Ectodermal cell (in vitro differentiated cells): Measurements from ENCODE around the gene GRID1.

ENCODE experiments used
- H3K27ac ChIP-seq: 2 replicates; pipeline ENCODE4 v1.7.0; 2013; ENCODE audit warnings: mild to moderate bottlenecking, low read depth, low read length; ENCODE audit not compliant: insufficient read depth, poor library complexity, severe bottlenecking
- H3K27me3 ChIP-seq: 2 replicates; pipeline ENCODE4 v1.7.0; 2013; ENCODE audit warnings: mild to moderate bottlenecking, low read length; ENCODE audit not compliant: insufficient read depth, control insufficient read depth, poor library complexity, severe bottlenecking
- H3K36me3 ChIP-seq: one replicate; pipeline ENCODE4 v1.7.0; 2013; ENCODE audit warnings: low read length; ENCODE audit not compliant: control insufficient read depth, insufficient read depth
- H3K4me1 ChIP-seq: one replicate; pipeline ENCODE4 v1.7.0; 2013; ENCODE audit warnings: low read length; ENCODE audit not compliant: control insufficient read depth, insufficient read depth
- H3K4me3 ChIP-seq: 2 replicates; pipeline ENCODE4 v1.7.0; 2013; ENCODE audit warnings: low read depth, low read length, control low read depth; ENCODE audit not compliant: insufficient read depth
- H3K9me3 ChIP-seq: 2 replicates; pipeline ENCODE4 v1.7.0; 2013; ENCODE audit warnings: mild to moderate bottlenecking, low read length, moderate library complexity; ENCODE audit not compliant: control insufficient read depth
- WGBS, 2 experiments: methylation state at CpG; one replicate each; pipeline ENCODE4 v1.1.7; 2013; ENCODE audit warnings: missing lambda C conversion rate in 2 of 2; 5-methylcytosine and 5-hydroxymethylcytosine counted together

The GRID1 gene

DNA sequence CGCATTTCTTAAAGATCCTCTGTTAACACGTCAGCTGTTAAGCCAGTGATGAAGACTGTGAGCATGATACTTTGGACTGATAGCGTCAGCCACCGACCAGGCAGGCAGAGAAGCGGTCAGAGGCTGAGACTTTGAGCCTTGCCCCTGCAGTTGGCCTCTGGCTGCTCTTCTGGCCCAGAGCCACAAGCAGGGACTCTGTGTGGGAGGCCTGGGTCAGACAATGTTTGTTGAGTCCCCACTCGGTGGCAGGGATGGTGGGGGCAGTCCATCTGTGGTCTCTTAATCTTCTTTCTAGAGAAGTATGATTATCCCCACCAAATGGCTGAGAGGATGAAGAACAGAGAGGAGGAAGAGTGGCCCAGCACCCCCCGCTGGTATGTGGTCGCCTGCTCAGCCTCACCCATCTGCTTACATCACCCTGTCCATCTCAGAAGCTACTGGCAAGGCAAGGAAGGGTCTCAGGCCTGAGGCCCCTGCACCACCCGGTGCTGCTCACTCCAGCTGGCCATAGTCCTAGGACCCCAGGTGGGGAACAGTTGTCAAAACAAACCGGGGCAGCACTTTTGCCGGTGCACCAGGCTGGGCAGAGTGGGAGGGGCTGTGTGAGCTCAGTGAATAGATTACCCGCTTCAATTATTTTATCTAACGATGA is 202.9 kb downstream of the GRID1 start:
- Histone ChIP-seq H3K4me1 (no peaks in the 10 kb centered on the region), H3K27me3 (no peaks in the 10 kb centered on the region), H3K36me3 (no peaks in the 10 kb centered on the region), H3K9me3 (no peaks in the 10 kb centered on the region), H3K27ac (no peak overlapping the region), H3K4me3 (no peak overlapping the region)
- WGBS, 2 experiments: 90 to 92% methylated on average over 13 of the region's 13 CpGs

GRCh38 chr10:86162696-86163400 is 203.7 kb downstream of the GRID1 start:
- H3K9me3 ChIP-seq: no peaks in the 10 kb centered on the region
- WGBS, 2 experiments: 96% methylated on average over 5 of the region's 5 CpGs
- H3K27ac ChIP-seq: no peak overlapping the region
- H3K27me3 ChIP-seq: no peaks in the 10 kb centered on the region
- H3K4me3 ChIP-seq: no peak overlapping the region
- H3K36me3 ChIP-seq: no peaks in the 10 kb centered on the region
- H3K4me1 ChIP-seq: no peaks in the 10 kb centered on the region

- H3K4me1 ChIP-seq: no peaks in the 10 kb centered on the region
- no peak overlapping the region for H3K27ac ChIP-seq
- H3K9me3 ChIP-seq: no peaks in the 10 kb centered on the region
- no peaks in the 10 kb centered on the region for H3K27me3 ChIP-seq
- no peak overlapping the region for H3K4me3 ChIP-seq
- H3K36me3 ChIP-seq: no peaks in the 10 kb centered on the region
- WGBS, 2 experiments: 82 to 96% methylated on average over 2 of the region's 2 CpGs
Measured at GRCh38 chr10:86162036-86162435, 204.6 kb downstream of the GRID1 start.

DNA sequence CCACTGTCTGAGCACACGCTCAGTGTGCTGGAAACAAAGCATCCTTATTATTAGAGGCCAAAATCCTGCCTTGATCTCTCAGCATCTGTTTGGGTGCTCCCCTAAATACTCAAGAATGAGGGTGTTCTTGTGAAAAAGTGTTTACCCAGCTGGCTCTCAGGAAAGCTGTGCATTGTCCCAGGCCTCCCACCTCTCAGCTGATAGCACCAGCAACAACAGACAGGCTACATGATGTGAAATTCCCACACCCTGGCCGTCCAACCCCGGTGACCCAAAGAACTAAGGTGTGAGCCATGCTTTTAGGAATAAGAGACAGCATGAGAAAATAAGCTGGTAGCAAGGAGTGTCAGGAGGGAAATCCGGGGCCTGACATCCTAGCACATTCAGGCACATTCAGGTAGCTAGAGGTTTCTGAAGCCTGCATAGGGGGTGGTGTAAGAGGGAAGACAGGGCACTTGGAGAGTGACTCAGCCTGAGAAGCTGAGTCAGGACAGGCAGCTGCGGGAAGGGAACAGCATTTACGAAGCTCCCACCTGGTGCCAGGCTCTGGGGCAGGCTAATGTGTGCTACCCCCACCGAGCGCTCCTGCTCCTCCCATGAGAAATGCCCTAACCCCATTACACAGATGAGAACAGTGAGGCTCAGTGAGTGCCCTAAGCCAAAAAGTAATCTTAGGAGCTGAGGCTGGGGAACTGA is 205.6 kb downstream of the GRID1 start:
- Histone ChIP-seq H3K9me3 (no peaks in the 10 kb centered on the region), H3K27me3 (no peaks in the 10 kb centered on the region), H3K36me3 (no peaks in the 10 kb centered on the region), H3K4me3 (no peak overlapping the region), H3K27ac (no peak overlapping the region), H3K4me1 (no peaks in the 10 kb centered on the region)
- 88 to 94% methylated on average over 8 of the region's 8 CpGs for WGBS, 2 experiments

GRCh38 chr10:86159797-86160196 is 206.8 kb downstream of the GRID1 start:
- no peak overlapping the region for H3K4me3 ChIP-seq
- WGBS, 2 experiments: 84 to 87% methylated on average over 3 of the region's 3 CpGs
- H3K27me3 ChIP-seq: no peaks in the 10 kb centered on the region

DNA sequence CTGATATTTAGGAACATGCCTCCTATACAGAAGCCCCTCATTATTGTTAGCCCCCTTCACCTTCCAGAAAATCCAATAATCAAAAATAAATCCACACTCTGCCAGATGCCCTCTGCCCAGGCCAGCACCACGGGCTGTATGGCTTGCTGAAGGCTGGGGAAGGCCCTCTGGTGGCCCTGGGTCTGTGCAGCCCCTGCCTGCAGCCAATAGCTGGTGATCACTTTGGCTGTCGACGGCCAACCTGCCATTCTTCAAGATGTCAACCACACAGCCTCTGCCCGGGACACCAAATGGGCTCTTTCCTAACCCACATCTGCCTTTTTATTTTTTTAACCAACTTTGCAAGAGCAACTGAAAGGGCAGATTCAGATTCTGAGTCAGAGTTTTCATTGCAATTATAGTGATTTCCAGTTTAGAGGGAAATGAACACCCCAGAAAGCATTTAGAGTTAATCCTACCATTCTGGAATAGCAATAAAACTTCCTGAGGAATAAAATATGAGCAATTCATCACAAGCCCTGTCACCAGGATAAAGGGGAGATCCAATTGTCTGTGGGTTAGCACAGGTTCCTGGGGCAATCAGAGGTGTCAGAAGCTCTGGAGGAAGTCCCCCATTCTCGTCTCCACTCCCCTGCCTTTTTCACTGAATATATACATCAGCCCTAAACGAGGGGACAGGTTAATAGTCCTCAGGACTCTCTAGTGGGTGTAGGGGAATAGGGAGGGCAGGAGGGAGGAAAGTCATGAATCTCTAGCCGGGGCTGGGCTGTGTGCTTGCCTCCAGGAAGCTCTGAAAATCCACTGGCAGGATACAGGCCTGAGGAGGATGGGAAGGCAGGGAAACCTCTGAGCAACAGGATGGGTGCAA is 211.3 kb downstream of the GRID1 start:
- 73 to 76% methylated on average over 6 to 7 of the region's 7 CpGs for WGBS, 2 experiments
- Histone ChIP-seq H3K27me3 (no peaks in the 10 kb centered on the region), H3K4me1 (no peaks in the 10 kb centered on the region), H3K36me3 (no peaks in the 10 kb centered on the region), H3K4me3 (no peak overlapping the region), H3K9me3 (no peaks in the 10 kb centered on the region), H3K27ac (no peak overlapping the region)

More at GRCh38 chr10:86159797-86160196, 206.8 kb downstream of the GRID1 start:
- Histone ChIP-seq H3K27ac (no peak overlapping the region), H3K36me3 (no peaks in the 10 kb centered on the region), H3K4me1 (no peaks in the 10 kb centered on the region), H3K9me3 (no peaks in the 10 kb centered on the region)

DNA sequence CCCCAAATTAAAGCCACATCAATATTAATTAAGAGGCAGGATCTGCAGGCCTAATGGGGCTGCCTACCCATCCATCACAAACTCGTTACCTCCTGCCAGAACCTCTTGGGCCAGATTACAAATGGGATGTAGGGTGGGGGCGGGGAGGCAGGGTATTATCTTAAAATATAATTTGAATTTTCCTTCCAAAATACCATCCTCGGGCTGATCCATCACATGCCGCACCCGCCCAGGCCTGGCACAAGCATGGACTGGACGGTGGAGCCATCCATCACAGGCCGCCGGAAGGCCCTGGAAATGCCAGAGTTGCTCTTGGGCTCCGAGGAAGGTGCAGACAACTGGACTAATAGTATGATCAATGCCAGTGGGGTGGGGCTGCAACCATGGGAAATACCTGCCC is 212.8 kb downstream of the GRID1 start:
- Histone ChIP-seq H3K27ac (no peak overlapping the region), H3K9me3 (no peaks in the 10 kb centered on the region), H3K27me3 (no peaks in the 10 kb centered on the region), H3K36me3 (no peaks in the 10 kb centered on the region), H3K4me3 (no peak overlapping the region), H3K4me1 (peaks cover 3% of the 10 kb centered on the region)
- WGBS, 2 experiments: 97% methylated on average over 7 to 8 of the region's 9 CpGs

GRCh38 chr10:86152911-86153310 is 213.7 kb downstream of the GRID1 start:
- no peaks in the 10 kb centered on the region for H3K27me3 ChIP-seq
- no peak overlapping the region for H3K27ac ChIP-seq
- no peaks in the 10 kb centered on the region for H3K9me3 ChIP-seq
- H3K4me3 ChIP-seq: no peak overlapping the region
- WGBS, 2 experiments: 90 to 93% methylated on average over 5 of the region's 5 CpGs
- H3K4me1 ChIP-seq: peaks cover 3% of the 10 kb centered on the region
- no peaks in the 10 kb centered on the region for H3K36me3 ChIP-seq

GRCh38 chr10:86152354-86152753 is 214.2 kb downstream of the GRID1 start:
- Histone ChIP-seq H3K9me3 (no peaks in the 10 kb centered on the region), H3K4me1 (peaks cover 3% of the 10 kb centered on the region), H3K27ac (no peak overlapping the region), H3K4me3 (no peak overlapping the region), H3K36me3 (no peaks in the 10 kb centered on the region), H3K27me3 (no peaks in the 10 kb centered on the region)
- 92 to 93% methylated on average over 5 of the region's 5 CpGs for WGBS, 2 experiments
